Neural crest cell (in vitro differentiated cells): ENCODE results near the gene PCBP3. TPM values are rescaled to one million over a fixed set of nuclear protein-coding genes. Genes with fewer than 3 reads are reported as not detected.
"Not testable (repeated sequence)": the region's sequence is repeated elsewhere in the genome, so short reads cannot be mapped to it uniquely, and the experiment has no call there.

ENCODE experiments used
- DNase-seq: peaks from one replicate; pipeline ENCODE4 v3.0.0; 2021; ENCODE audit warnings: low read depth, mixed read lengths, low spot score
- H3K27ac Mint-ChIP-seq: one replicate; pipeline ENCODE4 v1.8.0; 2021; ENCODE audit warnings: mild to moderate bottlenecking, mixed read lengths; ENCODE audit not compliant: unreplicated experiment
- H3K27me3 Mint-ChIP-seq: 2 replicates; pipeline ENCODE4 v1.8.0; 2021; ENCODE audit warnings: low read depth, mild to moderate bottlenecking, mixed read lengths
- H3K36me3 Mint-ChIP-seq: 2 replicates; pipeline ENCODE4 v1.8.0; 2021; ENCODE audit warnings: low read depth, mild to moderate bottlenecking, mixed read lengths
- H3K4me1 Mint-ChIP-seq: 2 replicates; pipeline ENCODE4 v1.8.0; 2021; ENCODE audit warnings: mixed read lengths
- H3K4me3 Mint-ChIP-seq: one replicate; pipeline ENCODE4 v1.8.0; 2021; ENCODE audit warnings: mild to moderate bottlenecking, mixed read lengths
- H3K9me3 Mint-ChIP-seq: 2 replicates; pipeline ENCODE4 v1.8.0; 2021; ENCODE audit warnings: mixed read lengths
- CTCF ChIP-seq: fragments of 200-600 bp; sonication (generic); conservative IDR thresholded peaks from 2 replicates; pipeline ENCODE4 v1.5.0; 2021; ENCODE audit warnings: antibody characterized with exemption, mild to moderate bottlenecking
- total RNA-seq: library from RNA; stranded (reverse); gene quantifications from 2 replicates; pipeline ENCODE4 v1.2.1, GENCODE V29; 2021

The PCBP3 gene
- total RNA-seq, 1 donor from 2014 or later, result 5.1 TPM

DNA sequence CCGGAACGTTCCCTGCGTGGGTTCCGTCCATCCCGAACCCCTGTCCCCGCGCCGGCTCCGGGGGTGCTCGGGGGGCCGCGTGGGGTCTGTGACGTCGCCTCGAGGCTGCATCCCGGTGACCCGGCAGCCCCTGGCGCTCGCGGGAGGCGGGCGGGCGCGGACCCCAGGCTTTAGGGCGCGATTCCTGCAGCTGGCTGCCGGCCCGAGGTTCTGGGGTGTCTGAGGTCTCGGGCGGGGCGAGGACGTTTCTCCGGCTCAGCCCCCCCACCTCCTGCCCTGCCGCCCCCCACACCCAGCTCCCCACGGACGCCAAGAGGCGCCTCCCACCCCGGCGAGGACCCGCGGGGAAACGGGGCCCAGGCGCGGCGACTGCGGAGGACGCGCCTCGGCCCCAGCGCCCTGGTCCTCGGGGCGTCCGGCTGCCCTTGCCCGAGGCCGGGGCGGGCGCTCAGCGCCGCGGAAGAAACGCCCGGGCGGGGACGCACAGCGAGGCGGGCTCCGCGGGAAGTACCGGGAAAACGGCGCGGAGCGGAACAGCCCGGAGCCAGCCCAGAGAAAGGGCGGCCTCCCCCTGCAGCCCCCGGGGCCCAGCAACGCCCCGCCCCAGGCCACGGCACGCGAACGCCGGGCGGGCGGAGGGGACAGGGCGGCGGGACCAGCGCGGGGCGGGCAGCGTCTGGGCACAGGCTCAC, 1.3 kb upstream of the PCBP3 start:
- no peak for DNase-seq
- peaks cover 63% of the 10 kb centered on the region for H3K27me3 Mint-ChIP-seq
- H3K9me3 Mint-ChIP-seq, result no peaks in the 10 kb centered on the region

GRCh38 chr21:45644041-45644906, 749 bp downstream of the PCBP3 start:
- TF ChIP-seq CTCF, result no peak
- Mint-ChIP-seq H3K9me3 (no peaks in the 10 kb centered on the region), H3K27me3 (peaks cover 63% of the 10 kb centered on the region), H3K27ac (no peak overlapping the region), H3K4me1 (peaks cover 10% of the 10 kb centered on the region), H3K36me3 (no peaks in the 10 kb centered on the region), H3K4me3 (peak overlapping the region; percentile 93)
- DNase-seq, result no peak

More for the DNA sequence above, 1.3 kb upstream of the PCBP3 start:
- Mint-ChIP-seq H3K4me3 (no peak overlapping the region), H3K36me3 (no peaks in the 10 kb centered on the region), H3K4me1 (peaks cover 10% of the 10 kb centered on the region), H3K27ac (no peak overlapping the region)
- no peak for TF ChIP-seq CTCF

DNA sequence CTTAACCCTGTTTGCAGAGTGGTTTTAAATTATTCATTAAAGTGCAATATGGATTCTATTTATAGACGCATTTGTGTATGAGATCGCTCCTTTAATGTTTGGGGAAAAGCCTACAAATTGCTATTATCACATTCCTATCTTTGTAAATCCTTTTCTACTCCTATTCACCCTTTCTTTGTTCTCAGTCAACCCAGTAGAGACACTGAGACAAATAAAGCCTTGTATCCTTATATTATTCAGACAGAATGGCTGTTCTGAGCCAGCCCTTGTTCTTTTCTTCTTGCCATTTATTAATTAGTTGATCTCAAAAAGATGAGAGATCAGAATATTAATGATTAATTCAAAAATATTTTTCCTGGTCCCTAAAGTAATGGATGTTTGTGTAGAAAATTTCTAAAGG, 8.4 kb downstream of the PCBP3 start:
- Mint-ChIP-seq H3K27ac (no peak overlapping the region), H3K36me3 (no peaks in the 10 kb centered on the region), H3K9me3 (no peaks in the 10 kb centered on the region), H3K4me3 (no peak overlapping the region), H3K4me1 (peaks cover 4% of the 10 kb centered on the region), H3K27me3 (peaks cover 33% of the 10 kb centered on the region)
- no peak for DNase-seq
- no peak for TF ChIP-seq CTCF

DNA sequence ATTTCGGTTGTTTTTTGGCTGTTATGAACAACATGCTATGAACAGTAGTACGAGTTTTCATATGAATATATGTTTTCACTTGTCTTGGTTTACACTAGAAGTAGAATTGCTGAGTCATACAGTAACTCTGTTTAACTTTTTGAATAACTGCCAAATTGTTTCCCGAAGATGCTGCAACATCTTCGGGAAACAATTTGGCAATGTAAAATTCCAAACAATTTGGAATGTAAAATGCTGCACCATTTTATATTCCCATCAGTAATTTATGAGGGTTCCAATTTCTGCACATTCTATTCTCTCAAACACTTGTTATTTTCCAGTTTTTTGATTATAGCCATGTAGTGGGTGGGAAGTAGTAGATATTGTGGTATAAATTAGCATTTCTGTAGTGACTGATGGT, 11.6 kb downstream of the PCBP3 start:
- no peaks in the 10 kb centered on the region for H3K9me3 Mint-ChIP-seq
- no peak for TF ChIP-seq CTCF
- H3K4me1 Mint-ChIP-seq, result peaks cover 4% of the 10 kb centered on the region
- no peak for DNase-seq
- H3K4me3 Mint-ChIP-seq, result no peak overlapping the region
- peaks cover 18% of the 10 kb centered on the region for H3K27me3 Mint-ChIP-seq
- H3K27ac Mint-ChIP-seq, result no peak overlapping the region
- H3K36me3 Mint-ChIP-seq, result no peaks in the 10 kb centered on the region

GRCh38 chr21:45656114-45656513, 12.6 kb downstream of the PCBP3 start:
- not testable (repeated sequence) for H3K9me3 Mint-ChIP-seq, H3K4me3 Mint-ChIP-seq, H3K27ac Mint-ChIP-seq, H3K36me3 Mint-ChIP-seq, H3K4me1 Mint-ChIP-seq, DNase-seq
- peaks cover 14% of the 10 kb centered on the region for H3K27me3 Mint-ChIP-seq

- peaks cover 12% of the 10 kb centered on the region for H3K27me3 Mint-ChIP-seq
- not testable (repeated sequence) for H3K9me3 Mint-ChIP-seq, H3K4me1 Mint-ChIP-seq, DNase-seq, H3K27ac Mint-ChIP-seq, H3K36me3 Mint-ChIP-seq, H3K4me3 Mint-ChIP-seq
These were observed 18.5 kb downstream of the PCBP3 start for GRCh38 chr21:45661913-45662622.

DNA sequence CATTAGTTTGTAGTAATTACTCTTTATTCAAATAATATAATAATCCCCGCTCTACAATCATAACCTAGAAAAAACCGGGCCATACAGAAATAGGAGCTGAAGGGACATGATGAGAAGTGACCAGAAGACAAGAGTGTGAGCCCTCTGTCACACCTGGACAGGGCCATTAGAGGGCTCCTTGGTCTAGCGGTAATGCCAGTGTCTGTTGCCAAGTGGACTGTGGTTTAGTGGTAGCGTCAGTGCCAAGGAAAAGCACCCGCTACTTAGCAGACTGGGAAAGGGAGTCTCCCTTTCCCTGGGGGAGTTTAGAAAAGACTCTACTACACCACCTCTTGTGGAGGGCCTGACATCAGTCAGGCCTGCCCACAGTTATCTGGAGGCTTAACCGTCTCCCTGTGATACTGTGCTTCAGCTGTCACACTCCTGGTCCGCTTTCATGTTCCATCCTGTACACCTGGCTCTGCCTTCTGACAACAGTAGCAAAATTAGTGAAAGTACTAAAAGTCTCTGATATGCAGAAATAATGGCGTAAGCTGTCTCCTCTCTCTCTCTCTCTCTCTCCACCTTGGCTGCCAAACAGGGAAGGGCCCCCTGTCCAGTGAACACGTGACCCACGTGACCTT, 19.2 kb downstream of the PCBP3 start:
- H3K27me3 Mint-ChIP-seq, H3K27ac Mint-ChIP-seq, H3K4me1 Mint-ChIP-seq, H3K4me3 Mint-ChIP-seq, H3K9me3 Mint-ChIP-seq, DNase-seq, H3K36me3 Mint-ChIP-seq: not testable (repeated sequence)
